ENCODE data around the gene RBPJ.

DNA sequence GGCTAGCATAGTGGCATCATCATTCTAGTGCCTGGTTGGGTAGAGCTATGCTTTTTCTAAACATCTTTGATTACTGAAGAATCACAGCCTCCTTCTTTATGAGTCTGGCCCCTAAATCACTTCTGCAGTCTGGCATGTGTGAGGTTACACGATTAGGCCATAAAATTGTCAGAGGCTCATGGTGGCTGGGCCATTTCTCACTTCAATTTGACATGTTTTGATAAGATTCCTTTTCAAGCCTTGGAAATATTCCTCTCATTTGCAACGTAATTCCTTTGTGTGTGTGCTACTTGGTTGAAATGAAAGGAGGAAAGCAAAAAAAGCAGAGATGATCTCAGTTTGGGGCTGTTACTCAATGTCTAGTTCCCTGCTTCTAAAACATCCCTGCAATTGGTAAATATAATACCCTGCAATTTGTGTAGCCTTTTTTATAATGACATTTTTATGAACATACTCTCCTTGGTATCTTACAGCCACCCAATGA is 163.3 kb downstream of the RBPJ start:
- TF ChIP-seq CTCF (IDR thresholded peaks at IDR 0.05): no peak
- TF ChIP-seq POLR2A (IDR thresholded peaks at IDR 0.05): no peak
